K562 (cell line): ENCODE results near the gene ABCF3. TPM values are rescaled to one million over a fixed set of nuclear protein-coding genes. Genes with fewer than 3 reads are reported as not detected.

Experiments
- ATAC-seq: fragments of 200-7000 bp; cut with Tn5 transposase; 3 replicates; pipeline ENCODE4 v1.9.1; 2020; ENCODE audit warnings: moderate library complexity
- BruUV-seq: library from RNA; stranded (reverse); fragments of 400-500 nt; replicated peaks from 2 replicates; lab custom pipeline; 2021; lab: Mats Ljungman, UMichigan
- CTCF ChIA-PET: fragments of 300-600 bp; formaldehyde crosslinking; extraction: SDS; loops from one replicate; lab custom pipeline; 2021; ENCODE audit warnings: low intra/inter-chr PET ratio; lab: Yijun Ruan, JAX
- POLR2A ChIA-PET: fragments of 300-600, 350-650 bp; sonication (Branson Sonifier 250); formaldehyde crosslinking; extraction: SDS; loops from one replicate; lab custom pipeline; 2021; ENCODE audit warnings: antibody characterized with exemption, inconsistent platforms; lab: Yijun Ruan, JAX
- DNase-seq, 4 experiments: peaks; one replicate each; pipeline versions ENCODE4 v3.0.0 to v3.0.0-alpha.2; 2011 to 2018; ENCODE audit warnings: low spot score in 3 of 4, mixed read lengths in 3 of 4; ENCODE audit errors: extremely low read depth in 1 of 4
- FAIRE-seq: peaks from 2 replicates; lab custom pipeline; 2011; peaks lifted over from hg19 to GRCh38; lab: Jason Lieb, UNC
- H2AFZ ChIP-seq: 2 replicates; pipeline ENCODE4 v1.6.0; 2011; ENCODE audit warnings: low read depth, low read length, control low read depth, inconsistent platforms
- H3K27ac ChIP-seq: fragments of 200-600 bp; 3 replicates; pipeline ENCODE4 v1.8.0; 2011; ENCODE audit warnings: low read depth, mild to moderate bottlenecking, control low read depth, inconsistent platforms, low read length, moderate library complexity, mixed read lengths; ENCODE audit errors: extremely low read depth
- H3K27me3 ChIP-seq, 2 experiments: fragments of 300-600 bp in 1 of 2; 2 replicates in 1 of 2; 3 replicates in 1 of 2; pipeline versions ENCODE4 v1.6.0 to v1.8.0; 2011; ENCODE audit warnings: inconsistent platforms in 2 of 2, low read length in 2 of 2, mild to moderate bottlenecking in 1 of 2, mixed read lengths in 1 of 2, moderate library complexity in 1 of 2; ENCODE audit not compliant: control insufficient read depth in 2 of 2, insufficient read depth in 2 of 2
- H3K36me3 ChIP-seq: fragments of 300-600 bp; 3 replicates; pipeline ENCODE4 v1.8.0; 2011; ENCODE audit warnings: mild to moderate bottlenecking, low read length, inconsistent platforms; ENCODE audit not compliant: control insufficient read depth, insufficient read depth
- H3K4me1 ChIP-seq, 2 experiments: fragments of 200-600 bp in 1 of 2; replicated peaks in 1 of 2; 2 replicates in 1 of 2; 3 replicates in 1 of 2; pipeline versions ENCODE4 v1.5.1 to v1.8.0; 2011; ENCODE audit warnings: inconsistent platforms in 2 of 2, low read length in 2 of 2, mild to moderate bottlenecking in 1 of 2, mixed read lengths in 1 of 2, moderate library complexity in 1 of 2; ENCODE audit not compliant: control insufficient read depth in 2 of 2, insufficient read depth in 2 of 2
- H3K4me2 ChIP-seq: 2 replicates; pipeline ENCODE4 v1.6.1; 2011; ENCODE audit warnings: low read length, control low read depth, inconsistent platforms, mixed read lengths; ENCODE audit not compliant: insufficient read depth
- H3K4me3 ChIP-seq: fragments of 200-600 bp; sonication (generic), shearing (Covaris generic); 2 replicates; pipeline ENCODE4 v1.5.1; 2016; ENCODE audit warnings: control low read depth, inconsistent platforms
- H3K79me2 ChIP-seq: fragments of 200-600 bp; 3 replicates; pipeline ENCODE4 v1.8.0; 2011; ENCODE audit warnings: low read length, inconsistent platforms; ENCODE audit not compliant: control insufficient read depth, insufficient read depth
- H3K9ac ChIP-seq, 2 experiments: 2 replicates each; pipeline versions ENCODE4 v1.6.0 to v1.6.1; 2011; ENCODE audit warnings: low read depth in 2 of 2, low read length in 2 of 2, control low read depth in 1 of 2, inconsistent platforms in 1 of 2, mild to moderate bottlenecking in 1 of 2, mixed read lengths in 1 of 2; ENCODE audit not compliant: insufficient read depth in 1 of 2
- H3K9me1 ChIP-seq: one replicate; pipeline ENCODE4 v1.6.0; 2011; ENCODE audit warnings: inconsistent platforms, mild to moderate bottlenecking, low read length, moderate library complexity; ENCODE audit not compliant: control insufficient read depth, insufficient read depth
- H3K9me3 ChIP-seq: replicated peaks from 2 replicates; pipeline ENCODE4 v1.5.1; 2011; ENCODE audit warnings: low read depth, low read length, inconsistent platforms; ENCODE audit not compliant: control insufficient read depth, insufficient read depth
- H4K20me1 ChIP-seq: replicated peaks from 2 replicates; pipeline ENCODE4 v1.6.1; 2011; ENCODE audit warnings: low read length, inconsistent platforms, mixed read lengths; ENCODE audit not compliant: control insufficient read depth, insufficient read depth
- ASH1L ChIP-seq: fragments of 450-650 bp; IDR thresholded peaks from 2 replicates; pipeline ENCODE4 v1.6.1; 2018; ENCODE audit warnings: borderline replicate concordance, mild to moderate bottlenecking, low read depth; ENCODE audit not compliant: partially characterized antibody
- HINFP ChIP-seq: fragments of 450-650 bp; conservative IDR thresholded peaks from 2 replicates; pipeline ENCODE4 v1.6.1; 2016; ENCODE audit warnings: missing genetic modification characterization, low read depth, mild to moderate bottlenecking, control low read depth, missing compliant biosample characterization
- ID3 ChIP-seq, 2 experiments: fragments of 250-450 bp in 1 of 2; fragments of 450-650 bp in 1 of 2; sonication (Bioruptor Pico) in 1 of 2; IDR thresholded peaks; 2 replicates each; pipeline versions ENCODE4 v1.6.1 to v1.8.0; 2016 to 2021; ENCODE audit warnings: mild to moderate bottlenecking in 2 of 2, moderate library complexity in 2 of 2, missing compliant biosample characterization in 1 of 2, missing genetic modification characterization in 1 of 2
- KLF13 ChIP-seq: fragments of 450-650 bp; IDR thresholded peaks from 2 replicates; pipeline ENCODE4 v1.6.1; 2016; ENCODE audit warnings: missing genetic modification characterization, low read depth, mild to moderate bottlenecking, missing compliant biosample characterization, moderate library complexity, borderline replicate concordance
- RFX5 ChIP-seq: IDR thresholded peaks from 2 replicates; pipeline ENCODE4 v1.6.1; 2011; ENCODE audit warnings: low read depth, mild to moderate bottlenecking, improper control_type of control experiment, low read length
- TBL1XR1 ChIP-seq, 2 experiments: IDR thresholded peaks; 2 replicates each; pipeline ENCODE4 v1.6.1; 2012; ENCODE audit warnings: improper control_type of control experiment in 2 of 2, low read length in 2 of 2, mild to moderate bottlenecking in 1 of 2
- ZBED1 ChIP-seq: IDR thresholded peaks from 2 replicates; pipeline ENCODE4 v1.6.1; 2014
- ZBTB33 ChIP-seq: sonication (generic); formaldehyde crosslinking; IDR thresholded peaks from 2 replicates; pipeline ENCODE4 v1.8.1; 2023; ENCODE audit warnings: mild to moderate bottlenecking, missing genetic modification reagents
- WGBS: fragments of 100-300 bp; shearing (Covaris generic); methylation state at CpG from one replicate; pipeline ENCODE4 v1.1.6; 2016; ENCODE audit warnings: low coverage, mixed read lengths; ENCODE audit not compliant: insufficient coverage; ENCODE audit errors: missing lambda C conversion rate; 5-methylcytosine and 5-hydroxymethylcytosine counted together
- in situ Hi-C: fragments of 300-500 bp; cut with MboI; formaldehyde crosslinking; loops from 4 replicates; pipeline ENCODE4 v1.15.0; 2018; ENCODE audit warnings: inconsistent platforms, mixed read lengths
- intact Hi-C: fragments of 100-400 bp; cut with micrococcal nuclease; formaldehyde crosslinking; loops from 2 replicates; pipeline ENCODE4 v1.14.2; 2022
- polyA plus RNA-seq, 8 experiments: library from polyadenylated mRNA; depleted of rRNA in 4 of 8; stranded (reverse) in 5 of 8; unstranded in 3 of 8; fragments of >200 nt; fragmentation: Nextera tagmentation in 2 of 8; fragmentation: Illumina TruSeq in 1 of 8; extraction: Ambion mirVana in 2 of 8; extraction: Trizol in 1 of 8; gene quantifications; 2 replicates each; pipeline versions ENCODE4 v1.2.1 to v1.2.3, GENCODE V29; 2011 to 2014; ENCODE audit warnings: inconsistent platforms in 1 of 8, missing spikeins in 1 of 8
- total RNA-seq, 7 experiments: library from RNA; depleted of rRNA in 6 of 7; stranded (reverse); fragments of >200 nt in 6 of 7; fragmentation: Illumina TruSeq in 2 of 7; extraction: Trizol in 2 of 7; gene quantifications; 2 replicates each; pipeline versions ENCODE4 v1.2.1 to v1.2.3, GENCODE V29; 2011 to 2021; ENCODE audit warnings: low replicate concordance in 1 of 7

ABCF3 gene
- total and polyA plus RNA-seq, 9 of the 15 experiments (the other 6 are each of a cell fraction or from before 2014, with no cell fraction given): 6.7 to 77.9 (median 45.1) TPM

GRCh38 chr3:184181596-184181995 is 4.4 kb upstream of the ABCF3 start:
- Histone ChIP-seq H3K4me2 (no peak overlapping the region), H3K79me2 (peaks cover 32% of the 10 kb centered on the region), H3K27ac (no peak overlapping the region; the same call in 2 of the 3 replicates), H3K9me1 (no peaks in the 10 kb centered on the region), H2AFZ (no peak overlapping the region), H3K9me3 (no peaks in the 10 kb centered on the region), H3K27me3 (no peaks in the 10 kb centered on the region), H3K9ac (no peak overlapping the region), H3K36me3 (peaks cover 87% of the 10 kb centered on the region), H4K20me1 (peaks cover 19% of the 10 kb centered on the region), H3K4me1 (peaks cover 27 to 51% of the 10 kb centered on the region in 2 experiments), H3K4me3 (no peak overlapping the region)
- 96% methylated on average over 9 of the region's 9 CpGs for WGBS
- TF ChIP-seq ZBTB33 (CRISPR knock-in tag) (peak; percentile 70; the same call in 1 of the 2 replicates), ZBED1 (peak; percentile 20; the same call in 1 of the 2 replicates), HINFP (tag) (no peak), KLF13 (no peak), RFX5 (no peak), ASH1L (no peak), TBL1XR1 (IDR thresholded peaks at IDR 0.05; ENCODE audit: low read length in 2 of 2) (no peak), ID3 (CRISPR knock-in tag; IDR thresholded peaks at IDR 0.05) (no peak), ID3 (tag; IDR thresholded peaks at IDR 0.05) (no peak)
- ATAC-seq (no peak), DNase-seq (no peak), FAIRE-seq (no peak)
- intact Hi-C loops: no loop called here
- in situ Hi-C loops: no loop called here
- BruUV-seq: no TSS peak
- CTCF ChIA-PET: no interaction called here
- POLR2A ChIA-PET: interaction anchor here (0.5 to 1.5 kb wide), 9 partner anchors 9 to 145 kb away, joined by 3 to 8 read pairs (median 4); no protein-coding TSS in a partner anchor
